HL-60 (cell line): ENCODE data around the gene RILPL2.
A peak's percentile ranks its signal among the peaks of the same experiment; 100 is the strongest.
"Not testable (repeated sequence)": the region's sequence is repeated elsewhere in the genome, so short reads cannot be mapped to it uniquely, and the experiment has no call there.

Experiments used
- GABPA ChIP-seq: IDR thresholded peaks from 2 replicates; pipeline ENCODE4 v1.6.1; 2012; ENCODE audit warnings: low read depth
- POLR2AphosphoS5 ChIP-seq: IDR thresholded peaks from 2 replicates; pipeline ENCODE4 v1.6.1; 2012; ENCODE audit warnings: low read depth
- SPI1 ChIP-seq: IDR thresholded peaks from 2 replicates; pipeline ENCODE4 v1.6.1; 2012; ENCODE audit warnings: low read depth, mild to moderate bottlenecking, borderline replicate concordance
- TF ChIP-seq, protein P1 (sequence below): IDR thresholded peaks from one replicate; pipeline ENCODE4 v1.5.1; 2011; ENCODE audit warnings: low read length, control low read depth, inconsistent platforms; ENCODE audit not compliant: insufficient read depth
- TF ChIP-seq, protein P2 (sequence below): IDR thresholded peaks from 2 replicates; pipeline ENCODE4 v1.6.1; 2012; ENCODE audit warnings: low read depth; ENCODE audit not compliant: insufficient replicate concordance

DNA sequence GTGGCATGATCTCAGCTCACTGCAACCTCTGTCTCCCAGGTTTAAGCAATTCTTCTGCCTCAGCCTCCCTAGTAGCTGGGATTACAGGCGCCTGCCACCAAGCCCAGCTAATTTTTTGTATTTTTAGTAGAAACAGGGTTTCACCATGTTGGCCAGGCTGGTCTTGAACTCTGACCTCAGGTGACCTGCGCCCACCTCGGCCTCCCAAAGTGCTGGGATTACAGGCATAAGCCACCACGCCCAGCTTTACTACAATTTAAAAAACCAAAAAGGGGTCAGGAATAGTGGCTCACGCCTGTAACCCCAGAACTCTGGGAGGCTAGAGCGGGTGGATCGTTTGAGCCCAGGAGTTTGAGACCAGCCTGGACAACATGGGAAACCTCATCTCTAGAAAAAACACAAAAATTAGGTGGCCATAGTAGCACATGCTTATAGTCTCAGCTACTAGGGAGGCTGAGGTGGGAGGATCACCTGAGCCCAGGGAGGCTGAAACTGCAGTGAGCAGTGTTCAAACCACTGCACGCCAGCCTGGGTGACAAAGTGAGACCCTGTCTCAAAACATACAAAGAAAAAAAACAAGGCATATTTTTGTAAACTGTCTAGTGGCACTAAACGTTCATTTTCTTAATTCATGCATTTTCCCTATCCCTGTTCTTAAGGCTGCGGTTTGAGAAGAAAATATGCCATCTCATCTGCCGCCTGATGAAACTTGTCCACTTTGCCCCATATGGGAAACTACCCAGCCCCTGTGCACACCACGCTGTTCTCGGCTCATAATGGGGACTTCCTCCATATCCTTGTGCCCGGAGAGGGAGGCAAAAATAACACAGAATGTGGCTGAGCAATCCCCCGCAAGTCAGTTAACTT lies 4.3 kb downstream of the RILPL2 start:
- TF ChIP-seq POLR2AphosphoS5 (0 out of 2 replicates have a peak, but pooled peaks have one; percentile 40), SPI1 (peak; percentile 36; the same call in 1 of the 2 replicates)
- TF ChIP-seq, protein P1, sequence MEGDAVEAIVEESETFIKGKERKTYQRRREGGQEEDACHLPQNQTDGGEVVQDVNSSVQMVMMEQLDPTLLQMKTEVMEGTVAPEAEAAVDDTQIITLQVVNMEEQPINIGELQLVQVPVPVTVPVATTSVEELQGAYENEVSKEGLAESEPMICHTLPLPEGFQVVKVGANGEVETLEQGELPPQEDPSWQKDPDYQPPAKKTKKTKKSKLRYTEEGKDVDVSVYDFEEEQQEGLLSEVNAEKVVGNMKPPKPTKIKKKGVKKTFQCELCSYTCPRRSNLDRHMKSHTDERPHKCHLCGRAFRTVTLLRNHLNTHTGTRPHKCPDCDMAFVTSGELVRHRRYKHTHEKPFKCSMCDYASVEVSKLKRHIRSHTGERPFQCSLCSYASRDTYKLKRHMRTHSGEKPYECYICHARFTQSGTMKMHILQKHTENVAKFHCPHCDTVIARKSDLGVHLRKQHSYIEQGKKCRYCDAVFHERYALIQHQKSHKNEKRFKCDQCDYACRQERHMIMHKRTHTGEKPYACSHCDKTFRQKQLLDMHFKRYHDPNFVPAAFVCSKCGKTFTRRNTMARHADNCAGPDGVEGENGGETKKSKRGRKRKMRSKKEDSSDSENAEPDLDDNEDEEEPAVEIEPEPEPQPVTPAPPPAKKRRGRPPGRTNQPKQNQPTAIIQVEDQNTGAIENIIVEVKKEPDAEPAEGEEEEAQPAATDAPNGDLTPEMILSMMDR = not testable (repeated sequence)
- TF ChIP-seq, protein P2, sequence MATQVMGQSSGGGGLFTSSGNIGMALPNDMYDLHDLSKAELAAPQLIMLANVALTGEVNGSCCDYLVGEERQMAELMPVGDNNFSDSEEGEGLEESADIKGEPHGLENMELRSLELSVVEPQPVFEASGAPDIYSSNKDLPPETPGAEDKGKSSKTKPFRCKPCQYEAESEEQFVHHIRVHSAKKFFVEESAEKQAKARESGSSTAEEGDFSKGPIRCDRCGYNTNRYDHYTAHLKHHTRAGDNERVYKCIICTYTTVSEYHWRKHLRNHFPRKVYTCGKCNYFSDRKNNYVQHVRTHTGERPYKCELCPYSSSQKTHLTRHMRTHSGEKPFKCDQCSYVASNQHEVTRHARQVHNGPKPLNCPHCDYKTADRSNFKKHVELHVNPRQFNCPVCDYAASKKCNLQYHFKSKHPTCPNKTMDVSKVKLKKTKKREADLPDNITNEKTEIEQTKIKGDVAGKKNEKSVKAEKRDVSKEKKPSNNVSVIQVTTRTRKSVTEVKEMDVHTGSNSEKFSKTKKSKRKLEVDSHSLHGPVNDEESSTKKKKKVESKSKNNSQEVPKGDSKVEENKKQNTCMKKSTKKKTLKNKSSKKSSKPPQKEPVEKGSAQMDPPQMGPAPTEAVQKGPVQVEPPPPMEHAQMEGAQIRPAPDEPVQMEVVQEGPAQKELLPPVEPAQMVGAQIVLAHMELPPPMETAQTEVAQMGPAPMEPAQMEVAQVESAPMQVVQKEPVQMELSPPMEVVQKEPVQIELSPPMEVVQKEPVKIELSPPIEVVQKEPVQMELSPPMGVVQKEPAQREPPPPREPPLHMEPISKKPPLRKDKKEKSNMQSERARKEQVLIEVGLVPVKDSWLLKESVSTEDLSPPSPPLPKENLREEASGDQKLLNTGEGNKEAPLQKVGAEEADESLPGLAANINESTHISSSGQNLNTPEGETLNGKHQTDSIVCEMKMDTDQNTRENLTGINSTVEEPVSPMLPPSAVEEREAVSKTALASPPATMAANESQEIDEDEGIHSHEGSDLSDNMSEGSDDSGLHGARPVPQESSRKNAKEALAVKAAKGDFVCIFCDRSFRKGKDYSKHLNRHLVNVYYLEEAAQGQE = not testable (repeated sequence)
- TF ChIP-seq GABPA = not testable (repeated sequence)
